Activated CD4-positive, alpha-beta T cell treated with anti-CD3 and anti-CD28 coated beads for 48 hours (primary cell): Measurements from ENCODE around the gene DPYSL4.

Experiments
- DNase-seq: peaks from one replicate; pipeline ENCODE4 v3.0.0-alpha.2; 2020

The DPYSL4 gene

DNA sequence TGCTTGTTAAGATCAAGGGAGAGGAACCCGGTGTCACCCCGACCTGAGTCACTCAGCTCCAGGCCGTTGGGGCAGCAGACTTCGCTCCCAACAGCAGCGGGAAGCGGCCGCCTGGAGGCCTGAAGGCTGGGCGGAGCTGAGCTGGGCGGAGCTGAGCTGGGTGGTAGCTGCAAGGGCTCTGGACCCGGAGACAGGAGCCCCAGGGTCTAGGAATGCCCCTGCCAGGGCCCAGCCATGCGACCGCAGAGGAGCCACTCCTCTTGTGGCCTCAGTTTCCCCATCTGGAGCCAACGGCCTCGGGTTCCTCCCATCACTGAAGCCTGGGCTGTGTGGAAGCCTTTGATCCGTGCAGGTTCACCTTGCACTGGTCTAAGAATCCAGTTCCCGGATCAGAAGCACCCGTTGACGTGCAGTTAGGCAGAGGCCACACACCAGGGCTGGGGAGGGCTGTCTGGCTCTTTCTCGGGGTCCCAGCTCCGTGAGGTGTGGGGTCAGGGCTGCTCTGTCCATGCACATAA lies 21.9 kb upstream of the DPYSL4 start:
- DNase-seq, result no peak

DNA sequence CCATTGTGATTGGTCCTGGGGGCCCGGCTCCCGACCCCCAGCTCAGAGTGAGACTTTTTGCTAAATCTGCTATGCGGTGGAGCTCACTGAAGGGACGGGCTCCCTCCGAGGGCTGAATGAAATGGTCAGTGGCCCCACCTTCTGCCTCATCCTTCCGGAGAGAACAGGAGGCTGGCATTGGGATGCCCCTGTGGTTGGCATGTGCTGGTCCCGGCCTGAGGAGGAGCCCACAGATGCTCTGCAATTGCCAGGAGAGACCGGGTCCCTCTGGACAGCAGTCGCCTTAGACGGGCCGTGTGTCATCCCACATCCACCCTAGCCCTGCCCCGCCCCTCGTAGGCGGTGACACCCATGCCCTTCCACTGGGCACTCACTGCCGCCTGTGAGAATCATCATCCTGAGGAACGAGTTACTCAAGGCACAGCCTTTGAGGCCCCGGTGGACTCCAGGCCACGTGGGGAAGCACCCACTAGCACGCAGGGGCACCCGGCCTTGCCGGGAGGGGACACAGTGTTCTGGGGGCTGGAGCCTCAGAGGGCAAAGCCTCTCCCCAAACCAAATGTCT lies 21.2 kb upstream of the DPYSL4 start:
- DNase-seq, result no peak

DNA sequence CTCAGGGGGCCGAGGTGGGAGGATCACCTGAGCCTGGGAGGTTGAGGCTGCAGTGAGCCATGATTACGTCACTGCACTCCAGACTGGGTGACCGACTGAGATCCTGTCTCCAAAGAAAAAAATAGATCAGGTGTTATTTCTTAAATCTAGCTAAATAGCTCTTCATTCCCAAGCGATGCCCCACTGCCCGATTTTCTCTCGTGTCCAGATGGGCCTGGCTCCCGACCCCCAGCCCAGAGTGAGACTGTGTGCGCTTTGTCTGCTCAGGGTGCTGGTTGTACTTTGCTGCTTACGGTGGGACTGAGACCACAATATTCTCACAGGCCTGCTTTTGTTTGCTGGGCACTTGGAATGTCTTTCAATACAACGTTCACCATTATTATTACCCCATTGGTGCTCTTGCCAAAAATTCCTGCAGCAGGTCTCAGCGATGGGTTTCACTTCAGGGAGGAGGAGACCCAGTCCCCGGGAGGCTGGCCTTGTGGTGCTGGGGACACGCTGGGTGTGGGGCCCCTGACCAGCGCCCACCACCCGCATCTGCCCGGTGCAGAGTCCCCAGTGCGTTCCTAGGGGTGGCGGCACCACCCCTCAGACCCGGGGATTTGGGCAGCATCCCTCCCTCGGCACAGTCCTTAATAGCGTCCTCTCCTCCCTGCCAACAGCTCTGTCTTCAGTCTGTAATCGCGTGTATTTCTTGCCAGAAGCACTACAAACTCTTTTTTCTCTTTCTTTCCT lies 20.4 kb upstream of the DPYSL4 start:
- DNase-seq, result no peak

DNA sequence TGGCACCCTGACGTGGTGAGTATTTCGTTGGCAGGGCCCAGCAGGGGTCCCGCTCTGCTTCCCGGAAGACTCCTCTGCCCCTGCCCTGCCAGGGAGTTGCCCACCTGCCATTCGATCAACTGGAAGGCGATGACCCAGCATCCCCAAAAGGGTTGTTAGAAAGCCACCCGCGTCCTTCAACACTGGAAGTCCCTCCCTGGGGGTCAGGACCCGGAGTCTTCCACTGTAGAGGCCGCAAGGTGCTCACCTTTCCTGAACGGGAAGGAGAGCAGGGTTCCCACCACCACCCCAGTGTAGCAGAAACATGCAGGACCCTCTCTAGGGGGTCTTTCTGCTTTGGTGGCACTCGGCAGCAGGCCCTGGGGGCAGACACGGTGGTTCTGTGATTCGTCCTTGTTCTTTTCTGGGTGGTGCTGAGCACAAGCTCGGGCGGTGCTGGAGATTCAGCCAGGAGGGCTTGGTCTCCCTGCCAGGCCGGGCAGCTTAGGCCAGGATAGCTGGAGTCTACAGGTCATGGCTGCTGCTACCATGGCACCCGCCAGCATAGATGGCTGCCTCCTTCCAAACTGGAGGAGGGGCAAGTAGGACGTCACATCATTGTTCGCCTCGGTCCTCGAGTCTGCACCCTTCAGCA lies 19.6 kb upstream of the DPYSL4 start:
- DNase-seq, result no peak

DNA sequence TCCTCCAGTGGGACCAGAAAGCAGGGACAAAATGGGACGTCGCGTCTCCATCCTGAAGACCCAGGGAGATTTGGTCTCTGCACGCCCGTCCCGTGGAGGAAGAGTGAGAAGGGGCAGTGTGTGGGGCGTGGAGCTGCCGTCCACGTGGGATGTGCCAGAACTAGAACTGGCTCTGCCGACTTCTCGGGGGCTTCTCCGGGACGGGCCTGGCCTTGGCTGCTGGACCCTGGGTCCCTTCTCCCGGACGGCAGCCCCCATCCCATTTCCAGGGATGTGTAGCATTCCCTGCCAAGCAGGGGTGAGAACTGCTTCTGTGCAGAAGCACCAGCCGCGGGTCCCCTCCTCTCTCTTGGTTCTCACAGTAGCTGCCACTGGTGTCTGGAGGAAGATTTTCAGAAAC lies 18.8 kb upstream of the DPYSL4 start:
- DNase-seq, result no peak

DNA sequence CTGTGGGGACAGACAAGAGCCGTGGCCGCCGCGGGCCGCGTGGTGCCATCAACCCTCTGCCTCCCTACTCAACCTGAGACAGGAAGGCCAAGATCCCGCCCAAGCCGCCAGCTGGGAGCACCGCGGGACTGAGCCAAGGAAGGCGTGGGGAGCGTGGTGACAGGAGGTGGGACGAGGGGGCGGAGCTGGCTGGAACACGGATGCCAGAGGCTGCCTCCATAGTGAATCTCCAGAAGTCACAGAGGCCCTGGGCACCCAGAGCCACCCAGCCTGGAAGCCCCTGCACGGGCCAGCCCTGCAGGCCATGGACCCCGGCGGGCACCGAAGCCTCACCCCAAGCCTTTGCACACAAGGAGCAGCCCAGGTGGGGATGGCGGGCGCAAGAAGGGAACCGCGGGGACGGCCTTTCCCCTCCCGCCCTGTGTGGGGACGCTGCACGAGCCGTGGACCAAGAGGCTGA lies 18.1 kb upstream of the DPYSL4 start:
- no peak for DNase-seq

DNA sequence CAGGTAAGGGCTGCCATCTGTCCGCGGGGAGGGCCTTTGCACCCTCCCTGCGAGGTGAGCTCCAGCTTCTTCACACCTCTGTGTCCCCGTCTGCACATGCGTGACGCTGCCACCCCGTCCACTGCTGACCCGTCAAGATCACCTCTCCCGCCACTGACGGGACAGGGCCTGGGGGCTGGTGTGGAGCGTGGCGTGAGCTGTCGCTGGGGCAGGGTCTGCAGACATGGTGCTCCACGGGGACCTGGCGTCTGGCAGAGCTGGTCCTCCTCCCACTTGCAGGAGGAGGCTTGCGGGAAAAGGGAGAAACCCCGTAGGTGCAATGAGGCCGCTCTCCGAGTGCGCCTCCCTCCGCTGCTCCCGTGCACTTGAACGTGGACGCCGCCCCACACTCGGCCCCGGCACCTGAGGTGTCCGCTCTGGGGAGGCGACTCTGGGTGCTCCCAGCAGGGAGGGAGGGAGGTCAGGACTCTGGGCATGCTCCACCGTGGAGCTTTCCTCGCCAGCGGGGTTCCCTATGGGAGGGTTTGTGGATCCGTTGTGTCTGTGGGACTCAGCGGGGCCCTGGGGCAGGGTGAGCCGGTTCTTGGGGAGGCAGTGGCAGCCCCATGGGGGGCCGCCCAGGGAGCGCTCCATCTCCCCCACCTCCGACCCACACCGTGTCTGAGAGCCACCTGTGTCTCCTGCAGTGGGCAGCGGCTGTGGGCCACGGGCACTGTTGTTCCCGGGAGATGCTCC lies 17.6 kb upstream of the DPYSL4 start:
- DNase-seq, result no peak

DNA sequence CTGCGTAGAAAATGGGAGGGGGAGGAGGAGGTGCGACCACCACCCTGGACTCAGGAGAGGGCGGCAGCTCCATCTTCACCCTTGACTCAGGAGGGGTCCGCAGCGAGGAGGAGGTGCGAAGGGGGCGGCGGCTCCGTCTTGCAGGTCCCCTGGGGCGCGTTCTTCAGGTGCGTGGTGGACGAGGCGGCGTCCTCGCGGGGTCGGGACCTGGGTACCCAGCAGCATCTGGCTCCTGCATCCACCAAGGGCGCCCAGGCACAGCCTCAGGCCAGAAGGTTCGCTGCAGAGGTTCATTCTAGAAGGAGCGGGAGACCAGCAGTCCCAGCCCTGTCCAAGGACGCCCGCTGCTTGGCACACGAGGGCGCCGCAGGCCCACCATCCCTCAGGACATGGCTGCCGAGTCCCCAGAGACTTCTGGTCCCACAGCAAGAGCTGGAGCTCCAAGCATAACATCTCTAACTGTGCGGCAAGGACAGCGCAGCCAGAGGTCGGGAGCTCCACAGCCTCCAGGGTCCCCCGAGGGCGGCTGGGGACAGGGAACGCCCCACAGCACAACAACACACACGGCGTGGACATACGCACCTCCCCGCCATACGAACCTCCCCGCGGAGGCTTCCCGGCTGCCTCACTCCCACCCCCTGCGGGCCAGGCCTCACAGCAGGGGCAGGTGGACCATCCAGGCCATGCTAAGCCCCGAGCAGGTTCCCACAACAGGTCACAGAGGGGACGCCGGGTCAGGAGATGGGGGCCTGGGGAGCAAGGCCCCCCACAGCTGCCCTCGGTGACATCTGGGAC lies 16.8 kb upstream of the DPYSL4 start:
- no peak for DNase-seq

DNA sequence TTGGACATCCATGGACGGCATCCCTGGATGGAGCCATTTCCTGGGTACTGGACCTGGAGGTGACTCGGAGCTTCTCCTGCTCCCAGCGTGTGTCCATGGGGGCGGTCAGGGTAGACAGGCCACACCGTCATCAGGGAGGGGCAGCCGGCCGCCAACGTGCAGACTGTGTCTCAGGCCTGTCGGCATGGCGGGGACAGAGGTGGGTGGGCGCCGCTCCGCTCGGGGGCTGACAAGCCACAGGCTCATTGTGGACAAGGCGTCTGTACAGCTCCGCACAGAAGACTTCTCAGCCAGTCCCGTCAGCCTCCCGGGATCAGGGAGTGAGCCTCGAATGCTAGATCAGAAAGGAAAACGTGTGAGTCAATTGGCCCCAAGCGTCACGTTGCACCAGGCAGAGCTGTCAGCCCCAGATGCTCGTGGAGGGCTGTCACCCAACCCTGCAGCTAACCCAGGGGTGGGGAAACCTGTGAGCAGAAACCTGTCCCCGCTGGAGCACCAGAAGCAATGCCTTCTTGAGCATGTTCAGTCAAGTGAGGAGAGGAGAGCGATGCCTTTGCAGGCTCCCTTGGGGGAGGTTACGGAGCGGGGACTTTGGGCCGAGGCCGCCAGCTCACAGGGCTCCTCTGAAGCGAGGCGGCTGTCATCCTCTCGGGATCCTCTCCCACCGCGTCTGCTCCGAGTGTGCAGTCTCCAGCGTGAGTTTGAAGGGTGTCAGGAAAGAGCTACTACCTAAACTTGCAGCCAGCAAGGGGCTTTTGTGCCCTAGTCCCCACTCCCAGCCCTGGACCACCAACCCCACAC lies 16.0 kb upstream of the DPYSL4 start:
- no peak for DNase-seq

DNA sequence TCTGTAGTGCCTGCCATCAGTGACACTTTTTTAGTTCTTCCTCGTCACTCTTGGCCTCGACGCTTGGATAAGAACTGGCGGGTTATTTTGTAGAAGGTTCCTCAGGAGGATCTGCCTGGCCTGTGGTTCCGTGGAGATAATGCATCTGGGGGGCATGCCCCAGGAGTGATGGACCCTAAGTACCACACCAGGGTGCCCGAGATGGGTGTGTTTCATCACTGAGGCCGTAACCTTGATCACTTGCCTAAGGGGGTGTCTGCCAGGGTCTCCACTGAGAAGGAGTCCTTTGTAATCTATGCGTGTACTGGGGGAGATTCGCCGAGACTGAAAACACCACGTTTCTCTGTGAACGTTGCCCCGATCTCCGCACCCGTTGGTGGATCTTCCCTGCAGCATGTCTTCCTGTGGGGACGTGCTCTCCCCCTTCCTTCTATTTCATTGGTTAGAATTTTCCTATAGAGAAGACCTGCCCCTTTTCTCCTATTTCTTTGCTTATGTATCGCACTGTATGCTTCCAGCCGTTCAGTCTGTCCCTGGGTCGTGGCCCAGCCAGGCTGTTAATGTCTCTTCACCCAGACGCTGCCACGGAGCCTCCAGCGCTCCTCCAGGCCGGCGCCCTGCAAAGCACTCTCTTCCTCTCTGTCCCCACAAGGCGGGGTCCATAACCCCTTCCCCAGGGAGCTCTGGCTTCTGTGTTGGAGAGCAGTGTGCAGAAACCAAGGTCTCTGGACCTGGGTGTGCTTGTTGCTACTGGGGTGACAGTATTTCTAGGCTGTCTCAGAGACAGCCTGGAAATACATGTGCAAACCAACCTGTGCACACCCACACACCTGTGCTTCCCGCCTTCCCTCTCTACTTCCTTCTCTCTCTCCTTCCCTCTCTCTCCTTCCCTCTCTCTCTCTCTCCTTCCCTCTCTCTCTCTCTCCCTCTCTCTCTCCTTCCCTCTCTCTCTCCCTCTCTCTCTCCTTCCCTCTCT lies 14.4 kb upstream of the DPYSL4 start:
- no peak for DNase-seq

DNA sequence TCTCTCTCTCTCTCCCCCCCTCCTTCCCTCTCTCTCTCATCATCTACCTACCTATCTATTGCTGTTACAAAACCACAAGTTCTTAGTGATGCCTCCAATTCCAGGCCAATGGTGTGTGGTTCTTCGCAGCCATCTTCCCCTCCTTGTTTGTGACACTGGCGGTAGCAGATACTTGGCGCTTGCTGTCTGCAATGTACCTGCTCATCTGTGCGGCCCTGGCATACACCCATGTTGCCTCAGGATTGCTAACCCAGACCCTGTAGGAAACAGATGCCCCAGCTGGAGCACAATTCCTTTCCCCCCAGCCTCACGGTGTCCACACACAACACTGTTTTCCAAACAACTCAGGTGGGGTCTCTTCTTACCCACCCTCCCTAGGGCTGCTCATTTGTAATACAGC lies 13.6 kb upstream of the DPYSL4 start:
- no peak for DNase-seq

DNA sequence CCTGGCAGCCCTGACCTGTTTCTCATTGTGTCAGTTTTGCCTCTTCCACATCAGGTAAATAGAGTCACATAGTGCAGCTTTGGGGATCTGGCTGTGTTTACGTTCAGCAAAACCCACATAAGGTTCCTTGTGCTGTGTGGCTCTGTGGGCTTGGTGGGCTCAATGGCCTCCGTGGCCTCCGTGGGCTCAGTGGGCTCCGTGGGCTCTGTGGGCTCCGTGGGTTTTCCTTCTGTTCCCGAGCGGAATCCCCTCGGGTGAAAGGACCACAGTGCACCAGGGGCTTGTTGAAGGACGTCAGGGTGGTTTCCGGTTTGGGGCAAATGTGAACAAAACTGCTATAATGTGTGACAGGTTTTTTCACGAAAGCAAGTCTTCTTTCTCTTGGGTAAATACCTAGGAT lies 12.5 kb upstream of the DPYSL4 start:
- no peak for DNase-seq

DNA sequence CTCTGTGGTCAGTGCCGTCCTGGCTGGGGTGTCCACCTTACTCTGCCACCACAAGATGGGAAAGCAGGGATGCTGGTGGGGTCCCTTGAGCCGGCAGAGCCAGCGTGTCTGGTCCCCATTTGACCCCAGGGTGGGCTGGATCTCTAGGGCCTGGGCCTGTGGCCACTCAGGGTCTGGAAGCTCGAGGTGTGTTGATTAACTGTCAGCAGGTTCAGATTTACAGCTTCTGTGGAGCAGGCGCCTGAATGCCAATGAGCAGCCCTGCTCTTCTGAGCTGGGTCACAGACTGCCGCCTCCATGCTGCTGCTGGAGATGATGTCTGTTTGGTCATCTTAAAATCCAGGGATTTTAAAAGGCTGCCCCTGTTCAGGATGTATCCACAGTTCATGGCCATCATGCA lies 11.3 kb upstream of the DPYSL4 start:
- DNase-seq, result no peak

DNA sequence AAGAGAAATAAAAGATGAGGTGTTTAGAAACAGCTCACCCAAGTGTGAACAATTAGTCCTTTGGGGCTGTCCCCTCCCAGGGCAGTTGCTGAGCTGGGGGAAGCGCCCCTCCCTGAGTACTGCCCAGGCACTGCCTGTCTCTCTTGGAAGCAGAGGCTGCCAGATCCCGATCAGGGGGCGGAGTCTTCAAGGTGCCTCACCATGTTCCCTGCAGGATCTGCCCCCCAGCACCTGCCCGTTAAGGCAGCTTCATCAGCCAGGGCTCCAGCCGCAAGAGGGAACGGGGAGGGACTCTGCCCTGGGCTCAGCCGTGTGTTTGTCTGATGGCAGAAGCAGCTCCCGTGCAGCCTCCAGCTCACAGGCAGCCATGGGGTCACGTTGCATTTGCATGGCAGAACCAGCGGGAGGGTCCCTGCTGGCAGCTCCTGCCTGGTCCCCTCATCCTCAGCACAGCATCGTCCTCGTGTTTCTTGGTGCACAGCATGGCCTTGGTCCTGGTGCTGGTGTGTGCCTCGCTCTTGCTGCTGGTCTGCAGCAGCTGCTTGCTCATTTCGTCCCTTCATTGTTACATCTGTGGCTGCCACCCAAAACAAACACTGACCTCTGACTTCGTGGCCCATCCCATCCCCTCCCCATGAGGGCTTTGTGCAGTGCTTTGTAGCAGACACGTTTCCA lies 10.7 kb upstream of the DPYSL4 start:
- DNase-seq, result peak; percentile 46

DNA sequence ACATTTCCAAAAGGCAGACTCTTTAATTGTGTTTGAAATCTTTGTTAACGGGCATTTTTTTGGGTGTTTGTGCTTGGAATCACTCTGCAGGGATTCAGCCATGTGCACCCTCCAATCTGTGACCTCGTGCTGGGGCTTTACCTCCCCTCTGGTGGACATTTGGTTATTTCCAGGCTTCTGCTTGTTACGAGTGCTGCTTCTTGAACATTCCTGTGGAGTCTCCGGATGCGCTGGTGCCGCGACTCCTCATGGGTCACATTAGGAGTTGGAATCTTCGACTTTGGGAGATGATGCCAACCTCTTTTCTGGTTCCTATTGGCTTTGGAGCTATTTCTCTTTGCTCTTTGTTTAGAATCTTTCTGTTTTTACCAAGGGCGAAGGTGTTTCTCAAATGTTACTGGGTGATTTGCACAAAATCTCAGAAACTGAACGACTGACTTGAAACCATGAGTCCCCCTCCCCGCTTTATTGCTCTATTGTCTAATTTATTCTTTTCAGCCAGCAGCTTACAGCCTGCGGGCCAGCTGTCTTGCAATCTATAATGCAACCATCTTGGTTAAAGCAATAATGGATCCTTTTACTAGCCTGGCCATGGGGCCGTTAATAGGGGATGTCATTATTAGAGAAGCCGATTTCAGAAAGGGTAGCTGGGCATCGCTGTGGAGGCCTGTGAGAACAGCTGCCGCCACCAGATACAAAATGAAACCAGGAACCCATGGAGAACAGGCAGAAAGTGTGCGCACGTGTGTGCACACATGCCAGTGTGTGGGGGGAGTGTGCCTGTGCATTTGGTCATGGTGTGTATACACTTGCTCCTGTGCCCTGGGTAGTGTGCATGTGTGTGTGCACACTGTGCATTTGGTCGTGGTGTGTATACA lies 9.9 kb upstream of the DPYSL4 start:
- DNase-seq, result no peak

DNA sequence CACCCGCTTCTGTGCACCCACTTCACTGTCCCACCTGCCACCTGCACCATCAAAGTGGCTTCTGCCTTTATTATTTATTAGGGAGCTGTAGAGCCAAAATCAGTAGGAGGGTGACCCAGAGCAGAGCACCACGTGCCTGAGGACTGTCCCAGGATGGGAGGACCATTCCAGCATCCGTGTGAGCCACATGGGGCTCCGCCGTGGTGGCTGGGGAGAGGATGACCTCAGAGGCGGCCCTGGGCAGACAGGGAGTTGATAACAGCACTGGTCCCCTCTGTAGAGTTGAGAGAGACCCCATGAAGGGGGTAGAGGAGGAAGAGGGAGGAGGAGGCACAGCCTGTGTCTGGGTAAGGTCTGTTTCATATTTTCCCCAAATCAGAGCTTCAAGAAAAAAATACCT lies 8.7 kb upstream of the DPYSL4 start:
- DNase-seq, result no peak

DNA sequence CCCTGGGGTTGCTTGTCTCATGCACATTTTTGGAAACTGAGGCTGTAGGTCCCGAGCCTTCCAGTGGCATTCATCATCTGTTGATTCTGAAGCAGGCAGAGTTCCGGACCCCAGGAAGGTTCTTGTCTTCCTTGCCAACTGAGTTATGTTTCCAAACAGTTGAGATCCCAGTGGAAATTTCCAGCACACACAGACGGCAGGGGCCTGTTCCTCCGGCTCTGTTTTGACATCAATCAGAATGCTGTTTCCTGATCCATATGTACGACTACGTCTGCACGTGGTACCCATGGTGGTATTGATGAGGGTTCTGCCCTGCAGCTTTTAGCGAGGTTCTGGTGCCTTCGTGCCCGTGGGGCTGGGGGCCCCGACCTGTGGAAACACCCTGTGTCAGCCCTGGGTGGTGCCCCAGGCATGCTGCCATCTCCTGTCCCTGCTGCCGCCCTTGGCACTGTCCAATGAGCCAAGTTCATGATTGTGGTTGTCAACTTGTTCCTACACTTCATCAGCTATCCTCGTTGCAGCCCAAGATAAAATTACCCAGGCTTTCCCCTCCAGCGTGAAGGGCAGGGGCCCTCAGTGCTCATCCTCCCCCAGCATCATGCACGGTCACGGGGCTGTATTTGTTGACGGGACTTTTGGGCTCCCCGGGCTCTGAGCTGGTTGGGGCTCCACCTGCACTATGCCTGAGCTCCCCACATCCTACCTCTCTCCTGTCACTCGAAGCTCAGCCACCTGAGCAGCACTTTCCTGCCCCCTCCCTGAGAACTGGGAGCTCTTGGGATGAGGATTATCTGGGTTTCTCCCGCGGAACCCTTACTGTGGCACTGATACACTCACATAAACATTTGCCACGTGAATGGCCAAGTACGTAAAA lies 7.8 kb upstream of the DPYSL4 start:
- DNase-seq, result no peak
